Effector memory CD8-positive, alpha-beta T cell (primary cell): ENCODE results near the gene FOXD4L1.
"Not testable (repeated sequence)": the region's sequence is repeated elsewhere in the genome, so short reads cannot be mapped to it uniquely, and the experiment has no call there.

Source experiments
- ATAC-seq: fragments of 150-1000 bp; cut with Tn5 transposase; replicated peaks from 2 replicates; pipeline ENCODE4 v1.10.0; 2021; ENCODE audit warnings: mild to moderate bottlenecking, moderate library complexity
- DNase-seq, 3 experiments: peaks; one replicate each; pipeline ENCODE4 v3.0.0; 2021
- H3K27ac Mint-ChIP-seq, 2 donors: one replicate each; pipeline ENCODE4 v1.8.0; 2022; ENCODE audit warnings: mild to moderate bottlenecking in 2 of 2, mixed read lengths in 2 of 2, moderate library complexity in 2 of 2
- H3K27me3 Mint-ChIP-seq, 2 donors: one replicate each; pipeline ENCODE4 v1.8.0; 2022; ENCODE audit warnings: mixed read lengths in 2 of 2
- H3K36me3 Mint-ChIP-seq: one replicate; pipeline ENCODE4 v1.8.0; 2022; ENCODE audit warnings: mild to moderate bottlenecking, moderate library complexity, mixed read lengths; ENCODE audit not compliant: insufficient read depth
- H3K4me1 Mint-ChIP-seq, 2 donors: one replicate each; pipeline ENCODE4 v1.8.0; 2022; ENCODE audit warnings: low read depth in 2 of 2, mixed read lengths in 2 of 2
- H3K4me3 Mint-ChIP-seq, 2 donors: one replicate each; pipeline ENCODE4 v1.8.0; 2022; ENCODE audit warnings: mild to moderate bottlenecking in 2 of 2, mixed read lengths in 2 of 2, moderate library complexity in 2 of 2
- H3K9me3 Mint-ChIP-seq, 2 donors: one replicate each; pipeline ENCODE4 v1.8.0; 2022; ENCODE audit warnings: mixed read lengths in 2 of 2
- total RNA-seq, 9 experiments: gene quantifications; one replicate each; lab custom pipeline; 2026; lab: John Stamatoyannopoulos, UW

The FOXD4L1 gene
- total RNA-seq = 0 to 0.49 (median 0.23) reads per million in 9 experiments

GRCh38 chr2:113498365-113498764, at the start of gene FOXD4L1:
TSS of gene FOXD4L1 (plus strand) at chr2:113498665. CDS start at chr2:113499257, 592 bp downstream.
- not testable (repeated sequence) for H3K9me3 Mint-ChIP-seq, ATAC-seq, H3K27ac Mint-ChIP-seq, H3K4me1 Mint-ChIP-seq, DNase-seq
- Mint-ChIP-seq H3K4me3 (peak within 1 kb of the TSS; percentile 35 to 62), H3K36me3 (peaks cover 13% of the 10 kb centered on the region), H3K27me3 (peaks cover 17 to 25% of the 10 kb centered on the region in 2 donors)

GRCh38 chr2:113465770-113466169, 32.7 kb upstream of the FOXD4L1 start:
- H3K27ac Mint-ChIP-seq, H3K4me1 Mint-ChIP-seq, H3K4me3 Mint-ChIP-seq, ATAC-seq, H3K9me3 Mint-ChIP-seq, H3K27me3 Mint-ChIP-seq, DNase-seq: not testable (repeated sequence)
- peaks cover 16% of the 10 kb centered on the region for H3K36me3 Mint-ChIP-seq

- DNase-seq, H3K27ac Mint-ChIP-seq, H3K36me3 Mint-ChIP-seq, H3K4me3 Mint-ChIP-seq, H3K4me1 Mint-ChIP-seq, H3K9me3 Mint-ChIP-seq, H3K27me3 Mint-ChIP-seq, ATAC-seq: not testable (repeated sequence)
Observed at GRCh38 chr2:113476688-113477368, 21.6 kb upstream of the FOXD4L1 start.

GRCh38 chr2:113496527-113496926, 1.9 kb upstream of the FOXD4L1 start:
- H3K9me3 Mint-ChIP-seq, H3K27ac Mint-ChIP-seq, ATAC-seq, H3K4me3 Mint-ChIP-seq, DNase-seq, H3K4me1 Mint-ChIP-seq: not testable (repeated sequence)
- H3K36me3 Mint-ChIP-seq = peaks cover 13% of the 10 kb centered on the region
- H3K27me3 Mint-ChIP-seq = peaks cover 8 to 12% of the 10 kb centered on the region in 2 donors

GRCh38 chr2:113499019-113499885, 787 bp downstream of the FOXD4L1 start:
- H3K36me3 Mint-ChIP-seq = peaks cover 13% of the 10 kb centered on the region
- DNase-seq = peak in 1 of 3 experiments; percentile 35
- not testable (repeated sequence) for H3K4me1 Mint-ChIP-seq, H3K9me3 Mint-ChIP-seq, ATAC-seq, H3K27ac Mint-ChIP-seq
- peaks cover 17 to 25% of the 10 kb centered on the region in 2 donors for H3K27me3 Mint-ChIP-seq
- H3K4me3 Mint-ChIP-seq = peak overlapping the region; percentile 35 to 62

GRCh38 chr2:113499886-113500722, 1.6 kb downstream of the FOXD4L1 start:
- DNase-seq, H3K27ac Mint-ChIP-seq, H3K9me3 Mint-ChIP-seq, H3K4me1 Mint-ChIP-seq, ATAC-seq: not testable (repeated sequence)
- H3K27me3 Mint-ChIP-seq = peaks cover 17 to 25% of the 10 kb centered on the region in 2 donors
- peak overlapping the region; percentile 62 to 64 for H3K4me3 Mint-ChIP-seq
- peaks cover 13% of the 10 kb centered on the region for H3K36me3 Mint-ChIP-seq

GRCh38 chr2:113500723-113501038, 2.2 kb downstream of the FOXD4L1 start:
- H3K4me3 Mint-ChIP-seq = peak overlapping the region; percentile 62 to 64
- not testable (repeated sequence) for H3K9me3 Mint-ChIP-seq

GRCh38 chr2:113502216-113503093, 4.0 kb downstream of the FOXD4L1 start:
- Mint-ChIP-seq H3K27me3 (peaks cover 19 to 25% of the 10 kb centered on the region in 2 donors), H3K4me3 (peak overlapping the region; percentile 70 to 71)
- not testable (repeated sequence) for H3K9me3 Mint-ChIP-seq, H3K27ac Mint-ChIP-seq, ATAC-seq, H3K4me1 Mint-ChIP-seq, H3K36me3 Mint-ChIP-seq
- peak in 1 of 3 experiments; percentile 18 for DNase-seq

More at GRCh38 chr2:113500723-113501038, 2.2 kb downstream of the FOXD4L1 start:
- H3K27me3 Mint-ChIP-seq = peaks cover 17 to 25% of the 10 kb centered on the region in 2 donors
- peaks cover 13% of the 10 kb centered on the region for H3K36me3 Mint-ChIP-seq
- H3K27ac Mint-ChIP-seq, H3K4me1 Mint-ChIP-seq: not testable (repeated sequence)
- DNase-seq = peak in 1 of 3 experiments; percentile 20
- peak; percentile 48 for ATAC-seq

GRCh38 chr2:113503094-113504042, 4.9 kb downstream of the FOXD4L1 start:
- peak overlapping the region; percentile 70 to 71 for H3K4me3 Mint-ChIP-seq
- H3K27me3 Mint-ChIP-seq = peaks cover 23 to 27% of the 10 kb centered on the region in 2 donors
- H3K36me3 Mint-ChIP-seq, H3K27ac Mint-ChIP-seq, H3K4me1 Mint-ChIP-seq, H3K9me3 Mint-ChIP-seq: not testable (repeated sequence)
- ATAC-seq (peak; percentile 76), DNase-seq (peak in 1 of 3 experiments; percentile 30)

- H3K27ac Mint-ChIP-seq, H3K36me3 Mint-ChIP-seq, H3K9me3 Mint-ChIP-seq, ATAC-seq, H3K4me1 Mint-ChIP-seq, DNase-seq: not testable (repeated sequence)
- H3K27me3 Mint-ChIP-seq = peaks cover 25% of the 10 kb centered on the region in 2 donors
- H3K4me3 Mint-ChIP-seq = peak overlapping the region in 1 of 2 donors; percentile 25
Observed at GRCh38 chr2:113504081-113504480, 5.6 kb downstream of the FOXD4L1 start.

GRCh38 chr2:113507394-113508140, 9.1 kb downstream of the FOXD4L1 start:
- H3K36me3 Mint-ChIP-seq, H3K27ac Mint-ChIP-seq, DNase-seq, H3K4me1 Mint-ChIP-seq, H3K4me3 Mint-ChIP-seq, H3K9me3 Mint-ChIP-seq, ATAC-seq: not testable (repeated sequence)
- H3K27me3 Mint-ChIP-seq = peaks cover 19 to 26% of the 10 kb centered on the region in 2 donors
